ENCODE measurements around the gene NDUFS7. TPM values are rescaled to one million over a fixed set of nuclear protein-coding genes. Genes with fewer than 3 reads are reported as not detected.

Gene NDUFS7
- 63.7 and 92.6 TPM in 2 replicates for total RNA-seq

DNA sequence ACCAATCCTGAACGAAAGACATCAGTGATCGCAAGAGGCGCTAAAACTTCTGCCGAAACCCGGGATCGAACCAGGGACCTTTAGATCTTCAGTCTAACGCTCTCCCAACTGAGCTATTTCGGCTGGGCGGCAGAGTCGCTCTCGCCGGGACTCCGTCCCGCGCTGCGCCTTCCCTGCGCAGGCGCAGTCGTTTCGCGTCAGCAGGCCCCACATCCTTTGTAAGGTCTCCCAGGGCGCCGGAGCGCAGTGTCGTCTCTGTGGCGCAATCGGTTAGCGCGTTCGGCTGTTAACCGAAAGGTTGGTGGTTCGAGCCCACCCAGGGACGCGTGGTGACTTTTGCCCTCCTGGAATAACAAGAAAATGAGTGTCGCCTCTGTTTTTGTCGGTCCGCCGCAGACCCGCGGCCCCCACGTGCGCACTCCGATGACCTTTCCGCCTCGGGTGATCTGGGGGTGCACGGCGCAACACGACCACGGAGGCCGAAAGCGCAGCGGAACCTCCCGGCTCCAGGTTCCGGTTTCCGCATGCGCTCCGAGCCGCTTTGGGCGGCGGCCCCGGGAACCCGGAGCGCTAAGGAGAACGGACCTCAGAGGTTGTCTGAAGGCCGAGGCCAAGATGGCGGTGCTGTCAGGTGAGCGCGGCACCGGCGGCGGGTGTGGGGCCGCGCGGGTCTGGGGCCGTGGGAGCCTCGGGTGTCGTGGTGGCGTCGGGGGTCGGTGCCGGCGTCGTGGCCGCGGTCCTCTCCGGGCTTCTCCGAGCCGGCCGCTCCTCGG lies at the start of gene NDUFS7:
NDUFS7 (plus strand) TSS at position 596 of the 773 bp plus-strand sequence; CDS start at position 616, 20 bp downstream.

DNA sequence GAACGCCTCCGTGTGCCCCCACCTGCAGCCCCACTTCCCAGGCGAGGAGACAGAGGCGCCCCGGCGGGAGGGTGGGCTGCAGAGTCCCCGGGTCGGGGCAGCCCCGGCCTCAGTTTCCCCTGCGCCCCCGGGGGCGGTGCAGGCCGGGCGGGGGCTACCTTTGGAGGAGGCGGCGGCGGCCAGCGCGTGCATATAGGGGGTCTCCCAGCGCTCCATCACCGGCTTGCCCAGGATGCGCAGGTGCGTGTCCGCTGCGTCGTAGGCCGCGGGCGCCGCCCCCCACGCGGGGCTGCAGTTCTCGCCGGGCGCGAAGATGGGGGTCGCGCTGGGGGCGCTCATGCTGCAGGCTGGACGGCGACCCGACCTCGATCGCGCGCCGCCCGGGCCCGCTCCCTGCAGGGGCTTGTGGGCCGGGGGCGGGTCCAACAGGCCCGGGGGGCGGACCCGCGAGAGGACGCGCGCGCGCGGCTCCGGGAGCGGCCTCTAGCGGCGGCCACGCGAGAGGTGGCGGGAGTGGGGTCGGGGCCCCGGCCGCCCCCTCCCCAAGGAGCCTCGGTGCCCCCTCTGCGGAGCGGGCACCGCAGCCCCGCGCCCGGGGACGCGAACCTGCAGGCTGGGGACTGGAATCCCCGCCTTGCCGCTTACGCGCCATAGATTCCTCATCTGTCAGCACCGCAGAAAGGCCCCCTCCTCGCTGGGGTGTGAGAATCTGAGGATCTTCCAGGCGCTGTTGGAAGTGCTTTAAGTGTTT lies 17.6 kb downstream of the NDUFS7 start, which contains the start of gene GAMT:
GAMT (minus strand) TSS at position 405 of the 751 bp plus-strand sequence; CDS start at position 339, 66 bp downstream.

DNA sequence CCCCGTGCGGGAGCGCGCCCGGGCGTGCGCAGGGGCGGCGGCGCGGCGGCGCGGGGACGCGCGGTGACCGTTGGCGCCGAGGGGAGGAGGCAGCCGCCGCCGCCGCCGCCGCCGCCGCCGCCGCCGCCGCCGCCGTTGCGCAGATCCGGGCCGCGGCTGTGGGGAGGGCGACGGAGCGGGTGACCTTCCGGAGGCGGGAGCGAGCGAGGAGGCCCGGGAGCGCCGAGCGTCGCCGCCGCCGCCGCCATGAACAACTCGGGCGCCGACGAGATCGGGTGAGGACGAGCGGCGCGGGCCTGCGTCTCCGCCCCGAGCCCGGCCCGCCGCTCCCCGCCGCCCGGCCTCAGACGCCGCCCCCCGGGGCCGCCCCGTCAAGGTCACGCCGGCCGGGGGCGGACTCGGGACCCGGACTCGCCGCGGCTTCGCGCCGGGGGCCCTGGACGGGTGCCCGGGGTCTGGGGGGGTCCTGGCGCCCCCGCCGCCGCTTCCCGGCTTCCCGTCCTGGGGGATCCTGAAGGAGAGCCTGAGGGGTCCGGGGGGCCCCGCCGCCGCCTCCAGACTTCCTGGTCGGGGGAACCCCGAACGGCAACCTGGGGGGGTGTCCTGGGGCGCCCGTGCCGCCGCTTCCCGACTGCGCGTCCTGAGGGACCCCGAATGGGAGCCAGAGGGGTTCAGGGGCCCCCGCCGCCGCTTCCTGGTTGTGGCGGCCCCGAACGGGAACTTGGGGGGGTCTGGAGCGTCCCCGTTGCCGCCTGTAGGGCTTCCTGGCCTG lies 24.0 kb downstream of the NDUFS7 start, which contains the start of gene DAZAP1:
DAZAP1 (plus strand) TSS at position 59 of the 772 bp plus-strand sequence; CDS start at position 247, 188 bp downstream.

GRCh38 chr19:1438035-1438932 lies 54.6 kb downstream of the NDUFS7 start, which contains the start of gene RPS15:
TSS of gene RPS15 (plus strand) at chr19:1438396. CDS start at chr19:1438426, 30 bp downstream.

Other genes starting within 250 kb of the NDUFS7 start
- gene SBNO2, start 209.6 kb upstream of the NDUFS7 start, total RNA-seq, result 36.8 and 60.2 TPM in 2 replicates
- 79.3 and 109 TPM in 2 replicates for gene STK11, start 178.1 kb upstream of the NDUFS7 start, total RNA-seq
- gene CBARP, start 145.9 kb upstream of the NDUFS7 start, total RNA-seq, result 1.6 and 5.3 TPM in 2 replicates
- 26.8 and 51.5 TPM in 2 replicates for gene ATP5F1D, start 142.2 kb upstream of the NDUFS7 start, total RNA-seq
- gene MIDN, start 135.3 kb upstream of the NDUFS7 start, total RNA-seq, result 24.9 and 33.2 TPM in 2 replicates
- gene CIRBP, start 114.6 kb upstream of the NDUFS7 start, total RNA-seq, result 98.2 and 370 TPM in 2 replicates
- gene FAM174C, start 108.4 kb upstream of the NDUFS7 start, total RNA-seq, result 29.7 and 45.3 TPM in 2 replicates
- not detected in 2 replicates for gene EFNA2, start 98.0 kb upstream of the NDUFS7 start, total RNA-seq
- 33.7 and 61.5 TPM in 2 replicates for gene GAMT, start 17.6 kb downstream of the NDUFS7 start, total RNA-seq
- gene DAZAP1, start 23.7 kb downstream of the NDUFS7 start, total RNA-seq, result 50.4 and 60.5 TPM in 2 replicates
- 434 and 768 TPM in 2 replicates for gene RPS15, start 54.5 kb downstream of the NDUFS7 start, total RNA-seq
- 0.29 and 0.83 TPM in 2 replicates for gene APC2, start 66.2 kb downstream of the NDUFS7 start, total RNA-seq
- gene C19orf25, start 95.3 kb downstream of the NDUFS7 start, total RNA-seq, result 30.8 and 41.5 TPM in 2 replicates
- 1.5 and 4.0 TPM in 2 replicates for gene PCSK4, start 106.4 kb downstream of the NDUFS7 start, total RNA-seq
- 0.87 and 4.6 TPM in 2 replicates for gene REEP6, start 107.3 kb downstream of the NDUFS7 start, total RNA-seq
- gene ADAMTSL5, start 129.1 kb downstream of the NDUFS7 start, total RNA-seq, result 5.7 and 11.7 TPM in 2 replicates
- 0.17 TPM in 1 of 2 replicates, not detected in the other for gene PLK5, start 140.2 kb downstream of the NDUFS7 start, total RNA-seq
- gene MEX3D, start 184.4 kb downstream of the NDUFS7 start, total RNA-seq, result 30.5 and 80.6 TPM in 2 replicates
- gene MBD3, start 209.0 kb downstream of the NDUFS7 start, total RNA-seq, result 92.6 and 107 TPM in 2 replicates
- gene UQCR11, start 221.6 kb downstream of the NDUFS7 start, total RNA-seq, result 59.3 and 98.6 TPM in 2 replicates

Data from smooth muscle cell of trachea (primary cell).